Measurements from ENCODE around the gene CCR6.

Gene CCR6

GRCh38 chr6:167118006-167118405, 4.9 kb upstream of the CCR6 start:
- H3K4me3 Mint-ChIP-seq: peak overlapping the region; percentile 1 to 98
- no peaks in the 10 kb centered on the region for H3K9me3 Mint-ChIP-seq
- peak overlapping the region in 1 of 2 donors; percentile 99 for H3K27ac Mint-ChIP-seq
- peaks cover 66% of the 10 kb centered on the region for H3K36me3 Mint-ChIP-seq (ENCODE audit: insufficient read depth)
- ATAC-seq (replicated peaks): no peak
- no peak for DNase-seq
- H3K27me3 Mint-ChIP-seq: peaks cover 0 to 23% of the 10 kb centered on the region in 2 donors
- H3K4me1 Mint-ChIP-seq (ENCODE audit: low read depth in 2 of 2): peaks cover 50 to 70% of the 10 kb centered on the region in 2 donors

GRCh38 chr6:167118839-167119238, 4.1 kb upstream of the CCR6 start:
- peak overlapping the region; percentile 77 to 99 for H3K27ac Mint-ChIP-seq
- DNase-seq: no peak
- peaks cover 53 to 76% of the 10 kb centered on the region in 2 donors for H3K4me1 Mint-ChIP-seq (ENCODE audit: low read depth in 2 of 2)
- peaks cover 65% of the 10 kb centered on the region for H3K36me3 Mint-ChIP-seq (ENCODE audit: insufficient read depth)
- no peaks in the 10 kb centered on the region for H3K9me3 Mint-ChIP-seq
- no peak for ATAC-seq (replicated peaks)
- peaks cover 0 to 18% of the 10 kb centered on the region in 2 donors for H3K27me3 Mint-ChIP-seq
- peak overlapping the region; percentile 13 to 98 for H3K4me3 Mint-ChIP-seq

GRCh38 chr6:167119670-167120582, 3.0 kb upstream of the CCR6 start:
- peaks cover 56% of the 10 kb centered on the region for H3K36me3 Mint-ChIP-seq (ENCODE audit: insufficient read depth)
- H3K27me3 Mint-ChIP-seq: peaks cover 0 to 15% of the 10 kb centered on the region in 2 donors
- H3K27ac Mint-ChIP-seq: peak overlapping the region; percentile 95 to 99
- H3K4me3 Mint-ChIP-seq: peak overlapping the region; percentile 13 to 98
- peaks cover 47 to 69% of the 10 kb centered on the region in 2 donors for H3K4me1 Mint-ChIP-seq (ENCODE audit: low read depth in 2 of 2)
- DNase-seq (peak; percentile 53 to 65 (median 62)), ATAC-seq (replicated peaks) (peak; percentile 77)
- H3K9me3 Mint-ChIP-seq: no peaks in the 10 kb centered on the region

GRCh38 chr6:167120583-167120903, 2.4 kb upstream of the CCR6 start:
- no peak for DNase-seq
- peak overlapping the region in 1 of 2 donors; percentile 76 for H3K4me3 Mint-ChIP-seq
- peaks cover 0 to 9% of the 10 kb centered on the region in 2 donors for H3K27me3 Mint-ChIP-seq
- ATAC-seq (replicated peaks): no peak
- H3K9me3 Mint-ChIP-seq: no peaks in the 10 kb centered on the region
- H3K36me3 Mint-ChIP-seq (ENCODE audit: insufficient read depth): peaks cover 57% of the 10 kb centered on the region
- peak overlapping the region; percentile 95 to 99 for H3K27ac Mint-ChIP-seq
- peaks cover 47 to 68% of the 10 kb centered on the region in 2 donors for H3K4me1 Mint-ChIP-seq (ENCODE audit: low read depth in 2 of 2)

GRCh38 chr6:167121335-167121841, 1.5 kb upstream of the CCR6 start:
- DNase-seq: no peak
- Mint-ChIP-seq H3K4me1 (ENCODE audit: low read depth in 2 of 2) (peaks cover 47 to 63% of the 10 kb centered on the region in 2 donors), H3K27me3 (peaks cover 0 to under 1% of the 10 kb centered on the region in 2 donors), H3K4me3 (peak overlapping the region; percentile 76), H3K9me3 (no peaks in the 10 kb centered on the region), H3K36me3 (ENCODE audit: insufficient read depth) (peaks cover 53% of the 10 kb centered on the region), H3K27ac (peak overlapping the region; percentile 95 to 99)
- no peak for ATAC-seq (replicated peaks)

- peak overlapping the region; percentile 76 for H3K4me3 Mint-ChIP-seq
- H3K27me3 Mint-ChIP-seq: no peaks in the 10 kb centered on the region
- H3K4me1 Mint-ChIP-seq (ENCODE audit: low read depth in 2 of 2): peaks cover 47 to 63% of the 10 kb centered on the region in 2 donors
- peak; percentile 36 for ATAC-seq (replicated peaks)
- peak in 1 of 3 experiments; percentile 30 for DNase-seq
- no peaks in the 10 kb centered on the region for H3K9me3 Mint-ChIP-seq
- peaks cover 49% of the 10 kb centered on the region for H3K36me3 Mint-ChIP-seq (ENCODE audit: insufficient read depth)
- peak overlapping the region; percentile 95 to 99 for H3K27ac Mint-ChIP-seq
These were observed 662 bp upstream of the CCR6 start for GRCh38 chr6:167122041-167122826.

GRCh38 chr6:167124753-167125152, 1.9 kb downstream of the CCR6 start:
- DNase-seq (no peak), ATAC-seq (replicated peaks) (no peak)
- no peaks in the 10 kb centered on the region for H3K9me3 Mint-ChIP-seq
- H3K36me3 Mint-ChIP-seq (ENCODE audit: insufficient read depth): peaks cover 50% of the 10 kb centered on the region
- H3K4me1 Mint-ChIP-seq (ENCODE audit: low read depth in 2 of 2): peaks cover 38 to 64% of the 10 kb centered on the region in 2 donors
- no peaks in the 10 kb centered on the region for H3K27me3 Mint-ChIP-seq
- no peak overlapping the region for H3K27ac Mint-ChIP-seq
- peak overlapping the region in 1 of 2 donors; percentile 76 for H3K4me3 Mint-ChIP-seq

GRCh38 chr6:167125410-167125809, 2.5 kb downstream of the CCR6 start:
- no peak for ATAC-seq (replicated peaks)
- peaks cover 57% of the 10 kb centered on the region for H3K36me3 Mint-ChIP-seq (ENCODE audit: insufficient read depth)
- peak overlapping the region in 1 of 2 donors; percentile 48 for H3K4me3 Mint-ChIP-seq

GRCh38 chr6:167125855-167126349, 3.0 kb downstream of the CCR6 start:
- no peak for ATAC-seq (replicated peaks)
- H3K4me3 Mint-ChIP-seq: peak overlapping the region in 1 of 2 donors; percentile 14
- H3K4me1 Mint-ChIP-seq (ENCODE audit: low read depth in 2 of 2): peaks cover 41 to 61% of the 10 kb centered on the region in 2 donors
- H3K9me3 Mint-ChIP-seq: no peaks in the 10 kb centered on the region
- peak overlapping the region in 1 of 2 donors; percentile 49 for H3K27ac Mint-ChIP-seq
- DNase-seq: no peak
- no peaks in the 10 kb centered on the region for H3K27me3 Mint-ChIP-seq
- H3K36me3 Mint-ChIP-seq (ENCODE audit: insufficient read depth): peaks cover 61% of the 10 kb centered on the region

More at GRCh38 chr6:167125410-167125809, 2.5 kb downstream of the CCR6 start:
- no peaks in the 10 kb centered on the region for H3K9me3 Mint-ChIP-seq
- peaks cover 42 to 65% of the 10 kb centered on the region in 2 donors for H3K4me1 Mint-ChIP-seq (ENCODE audit: low read depth in 2 of 2)
- DNase-seq: no peak
- H3K27ac Mint-ChIP-seq: no peak overlapping the region
- no peaks in the 10 kb centered on the region for H3K27me3 Mint-ChIP-seq

- ATAC-seq (replicated peaks): no peak
- H3K36me3 Mint-ChIP-seq (ENCODE audit: insufficient read depth): peaks cover 64% of the 10 kb centered on the region
- H3K27ac Mint-ChIP-seq: peak overlapping the region in 1 of 2 donors; percentile 35
- H3K4me1 Mint-ChIP-seq (ENCODE audit: low read depth in 2 of 2): peaks cover 26 to 51% of the 10 kb centered on the region in 2 donors
- no peak overlapping the region for H3K4me3 Mint-ChIP-seq
- no peaks in the 10 kb centered on the region for H3K27me3 Mint-ChIP-seq
- no peaks in the 10 kb centered on the region for H3K9me3 Mint-ChIP-seq
- no peak for DNase-seq
These were observed 5.1 kb downstream of the CCR6 start for GRCh38 chr6:167127785-167128531.

- H3K36me3 Mint-ChIP-seq (ENCODE audit: insufficient read depth): peaks cover 58% of the 10 kb centered on the region
These were observed 6.3 kb downstream of the CCR6 start for GRCh38 chr6:167129159-167129558.

GRCh38 chr6:167129562-167129961, 6.7 kb downstream of the CCR6 start:
- Mint-ChIP-seq H3K4me3 (peak overlapping the region; percentile 21 to 83), H3K9me3 (no peaks in the 10 kb centered on the region), H3K27ac (peak overlapping the region; percentile 64 to 99), H3K4me1 (ENCODE audit: low read depth in 2 of 2) (peaks cover 21 to 44% of the 10 kb centered on the region in 2 donors), H3K36me3 (ENCODE audit: insufficient read depth) (peaks cover 62% of the 10 kb centered on the region), H3K27me3 (no peaks in the 10 kb centered on the region)
- no peak for ATAC-seq (replicated peaks)
- DNase-seq: no peak

More at GRCh38 chr6:167129159-167129558, 6.3 kb downstream of the CCR6 start:
- H3K9me3 Mint-ChIP-seq: no peaks in the 10 kb centered on the region
- peak overlapping the region; percentile 4 to 99 for H3K27ac Mint-ChIP-seq
- H3K27me3 Mint-ChIP-seq: no peaks in the 10 kb centered on the region
- DNase-seq (no peak), ATAC-seq (replicated peaks) (peak; percentile 51)
- peaks cover 21 to 42% of the 10 kb centered on the region in 2 donors for H3K4me1 Mint-ChIP-seq (ENCODE audit: low read depth in 2 of 2)
- H3K4me3 Mint-ChIP-seq: peak overlapping the region in 1 of 2 donors; percentile 83
